ENCODE results near the gene VIT.

VIT gene

DNA sequence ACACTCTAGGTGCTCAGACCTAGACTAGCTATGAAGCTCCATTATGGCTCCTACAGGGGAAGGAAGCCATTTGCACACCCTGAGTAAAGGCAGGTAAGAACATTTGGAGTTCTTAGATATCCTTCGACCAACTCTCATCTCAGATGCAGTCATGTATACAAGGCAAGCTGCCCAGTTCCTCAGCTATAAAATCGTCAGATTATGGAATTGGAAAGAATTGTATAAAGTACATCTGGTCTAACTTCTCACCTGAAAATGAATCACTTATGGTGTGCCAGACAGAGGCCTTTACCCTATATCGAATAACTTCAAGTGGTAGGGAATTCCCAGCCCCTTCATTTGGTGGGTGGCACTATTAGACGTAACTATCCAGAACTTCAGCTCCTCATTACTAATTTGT lies 79.3 kb downstream of the VIT start:
- no peak overlapping the region for H3K27ac ChIP-seq (ENCODE audit: low read depth, low read length)
- no peaks in the 10 kb centered on the region for H3K9me2 ChIP-seq (replicated peaks; ENCODE audit: insufficient read depth, low read length)
- H3K36me3 ChIP-seq (ENCODE audit: low read length): no peaks in the 10 kb centered on the region
- H3K9me3 ChIP-seq (ENCODE audit: insufficient read depth, low read length): no peaks in the 10 kb centered on the region
- H3K4me3 ChIP-seq (ENCODE audit: insufficient read depth, low read length, poor library complexity, severe bottlenecking): no peak overlapping the region
- H3K4me2 ChIP-seq (ENCODE audit: low read depth, low read length, poor library complexity, severe bottlenecking): no peak overlapping the region
- no peak overlapping the region for H3K9ac ChIP-seq (ENCODE audit: low read length)
- H4K20me1 ChIP-seq (ENCODE audit: low read depth, low read length): no peaks in the 10 kb centered on the region
- H3K27me3 ChIP-seq (ENCODE audit: low read length): no peaks in the 10 kb centered on the region
- TF ChIP-seq, protein P1, sequence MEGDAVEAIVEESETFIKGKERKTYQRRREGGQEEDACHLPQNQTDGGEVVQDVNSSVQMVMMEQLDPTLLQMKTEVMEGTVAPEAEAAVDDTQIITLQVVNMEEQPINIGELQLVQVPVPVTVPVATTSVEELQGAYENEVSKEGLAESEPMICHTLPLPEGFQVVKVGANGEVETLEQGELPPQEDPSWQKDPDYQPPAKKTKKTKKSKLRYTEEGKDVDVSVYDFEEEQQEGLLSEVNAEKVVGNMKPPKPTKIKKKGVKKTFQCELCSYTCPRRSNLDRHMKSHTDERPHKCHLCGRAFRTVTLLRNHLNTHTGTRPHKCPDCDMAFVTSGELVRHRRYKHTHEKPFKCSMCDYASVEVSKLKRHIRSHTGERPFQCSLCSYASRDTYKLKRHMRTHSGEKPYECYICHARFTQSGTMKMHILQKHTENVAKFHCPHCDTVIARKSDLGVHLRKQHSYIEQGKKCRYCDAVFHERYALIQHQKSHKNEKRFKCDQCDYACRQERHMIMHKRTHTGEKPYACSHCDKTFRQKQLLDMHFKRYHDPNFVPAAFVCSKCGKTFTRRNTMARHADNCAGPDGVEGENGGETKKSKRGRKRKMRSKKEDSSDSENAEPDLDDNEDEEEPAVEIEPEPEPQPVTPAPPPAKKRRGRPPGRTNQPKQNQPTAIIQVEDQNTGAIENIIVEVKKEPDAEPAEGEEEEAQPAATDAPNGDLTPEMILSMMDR (IDR thresholded peaks at IDR 0.05; ENCODE audit: insufficient read depth, low read length, poor library complexity, severe bottlenecking): no peak
- TF ChIP-seq EZH2phosphoT487 (conservative IDR thresholded peaks at IDR 0.05; ENCODE audit: low read length): no peak
- no peak overlapping the region for H2AFZ ChIP-seq (ENCODE audit: low read depth, low read length, severe bottlenecking)
- H3F3A ChIP-seq (ENCODE audit: insufficient read depth): no peaks in the 10 kb centered on the region
- no peaks in the 10 kb centered on the region for H3K79me2 ChIP-seq (ENCODE audit: insufficient read depth, low read length)

DNA sequence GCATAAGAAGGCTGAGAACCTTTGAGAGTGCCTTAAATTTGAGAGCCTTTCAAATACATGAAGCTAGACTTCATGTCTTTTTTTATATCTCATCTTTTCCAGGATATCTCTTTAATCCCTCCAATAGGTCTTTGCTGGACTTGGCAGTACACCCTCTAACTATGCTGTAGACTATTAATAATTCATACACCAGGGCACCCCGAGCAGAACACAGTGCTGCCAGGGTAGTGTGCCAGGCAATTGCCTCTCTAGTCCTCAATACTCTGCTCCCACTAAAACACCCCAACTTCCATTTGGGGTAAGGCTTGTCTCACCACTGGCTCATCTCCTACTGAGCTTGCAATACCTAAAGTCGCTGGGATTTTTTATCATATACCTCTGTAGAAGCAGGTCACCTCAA lies 80.8 kb downstream of the VIT start:
- Histone ChIP-seq H2AFZ (ENCODE audit: low read depth, low read length, severe bottlenecking) (no peak overlapping the region), H3K9ac (ENCODE audit: low read length) (no peak overlapping the region), H3K27me3 (ENCODE audit: low read length) (no peaks in the 10 kb centered on the region), H4K20me1 (ENCODE audit: low read depth, low read length) (no peaks in the 10 kb centered on the region), H3K4me2 (ENCODE audit: low read depth, low read length, poor library complexity, severe bottlenecking) (no peak overlapping the region), H3K4me3 (ENCODE audit: insufficient read depth, low read length, poor library complexity, severe bottlenecking) (no peak overlapping the region), H3K9me2 (replicated peaks; ENCODE audit: insufficient read depth, low read length) (no peaks in the 10 kb centered on the region), H3K79me2 (ENCODE audit: insufficient read depth, low read length) (no peaks in the 10 kb centered on the region), H3K27ac (ENCODE audit: low read depth, low read length) (no peak overlapping the region), H3K9me3 (ENCODE audit: insufficient read depth, low read length) (no peaks in the 10 kb centered on the region), H3K36me3 (ENCODE audit: low read length) (no peaks in the 10 kb centered on the region), H3F3A (ENCODE audit: insufficient read depth) (no peaks in the 10 kb centered on the region)
- TF ChIP-seq, protein P1 (IDR thresholded peaks at IDR 0.05; ENCODE audit: insufficient read depth, low read length, poor library complexity, severe bottlenecking): no peak
- TF ChIP-seq EZH2phosphoT487 (conservative IDR thresholded peaks at IDR 0.05; ENCODE audit: low read length): no peak

DNA sequence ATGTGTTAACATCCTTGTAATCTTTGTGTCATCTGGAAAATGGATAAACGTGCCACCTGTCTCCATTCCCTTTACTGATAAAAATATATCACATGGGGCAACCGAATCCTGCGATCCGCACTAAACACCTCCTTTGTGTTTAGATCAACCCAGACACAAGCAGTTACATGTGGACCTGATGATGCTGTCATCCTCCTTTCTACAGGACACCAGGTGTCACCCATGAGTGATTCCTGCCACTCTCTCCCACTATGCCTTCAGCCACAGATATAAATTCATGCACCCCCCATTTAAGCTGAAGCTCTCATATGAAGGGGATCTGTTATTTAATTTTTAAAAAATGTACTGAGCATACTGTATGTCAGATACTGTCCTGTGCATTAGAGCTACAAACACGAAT lies 81.3 kb downstream of the VIT start:
- H3K27me3 ChIP-seq (ENCODE audit: low read length): no peaks in the 10 kb centered on the region
- no peaks in the 10 kb centered on the region for H4K20me1 ChIP-seq (ENCODE audit: low read depth, low read length)
- no peak overlapping the region for H2AFZ ChIP-seq (ENCODE audit: low read depth, low read length, severe bottlenecking)
- H3F3A ChIP-seq (ENCODE audit: insufficient read depth): no peaks in the 10 kb centered on the region
- H3K4me3 ChIP-seq (ENCODE audit: insufficient read depth, low read length, poor library complexity, severe bottlenecking): no peak overlapping the region
- no peak overlapping the region for H3K4me2 ChIP-seq (ENCODE audit: low read depth, low read length, poor library complexity, severe bottlenecking)
- H3K9ac ChIP-seq (ENCODE audit: low read length): no peak overlapping the region
- TF ChIP-seq, protein P1 (IDR thresholded peaks at IDR 0.05; ENCODE audit: insufficient read depth, low read length, poor library complexity, severe bottlenecking): no peak
- TF ChIP-seq EZH2phosphoT487 (conservative IDR thresholded peaks at IDR 0.05; ENCODE audit: low read length): no peak
- H3K9me3 ChIP-seq (ENCODE audit: insufficient read depth, low read length): no peaks in the 10 kb centered on the region
- no peaks in the 10 kb centered on the region for H3K36me3 ChIP-seq (ENCODE audit: low read length)
- H3K27ac ChIP-seq (ENCODE audit: low read depth, low read length): no peak overlapping the region
- no peaks in the 10 kb centered on the region for H3K79me2 ChIP-seq (ENCODE audit: insufficient read depth, low read length)
- no peaks in the 10 kb centered on the region for H3K9me2 ChIP-seq (replicated peaks; ENCODE audit: insufficient read depth, low read length)

Measured in SU-DHL-6 (cell line).